GM12891 (cell line): ENCODE measurements around the gene CTNNA3.

Experiments
- PAX5 ChIP-seq: IDR thresholded peaks from 2 replicates; pipeline ENCODE4 v1.6.1; 2011; ENCODE audit warnings: low read length, moderate library complexity, mild to moderate bottlenecking; ENCODE audit not compliant: insufficient read depth, severe bottlenecking
- POLR2A ChIP-seq: IDR thresholded peaks from 2 replicates; pipeline ENCODE4 v1.6.1; 2011; ENCODE audit warnings: low read depth, low read length, control low read depth
- POLR2AphosphoS5 ChIP-seq: IDR thresholded peaks from 2 replicates; pipeline ENCODE4 v1.6.1; 2011; ENCODE audit warnings: low read depth, low read length, control low read depth
- TAF1 ChIP-seq: IDR thresholded peaks from 2 replicates; pipeline ENCODE4 v1.6.1; 2011; ENCODE audit warnings: low read depth, low read length, control low read depth

DNA sequence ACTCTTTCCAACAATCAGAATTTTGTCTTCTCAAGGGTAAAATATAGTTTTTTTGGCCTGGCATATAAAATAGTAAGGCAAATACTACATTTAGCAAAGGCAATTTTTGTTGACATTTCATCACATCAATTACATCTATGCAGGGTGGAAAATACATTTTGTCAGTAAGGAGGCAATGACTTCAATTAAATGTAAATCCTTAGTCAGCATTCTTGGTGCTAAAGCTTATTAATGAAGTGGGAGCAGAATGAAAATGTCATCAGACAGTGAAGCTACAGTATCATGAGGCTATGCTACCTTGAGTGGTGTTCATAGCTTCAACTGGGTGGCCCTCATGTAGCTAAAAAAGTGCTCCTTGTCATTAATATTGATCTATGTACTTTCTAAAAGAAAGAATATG lies 761.3 kb downstream of the CTNNA3 start:
- TF ChIP-seq POLR2AphosphoS5 (no peak), POLR2A (no peak), TAF1 (no peak), PAX5 (no peak)
